GM12873 (cell line): ENCODE results near the gene CALML3.

Experiments used
- CTCF ChIP-seq: IDR thresholded peaks from 2 replicates; pipeline ENCODE4 v1.5.1; 2012; ENCODE audit warnings: low read depth, mild to moderate bottlenecking, moderate library complexity, low read length, control low read depth; ENCODE audit not compliant: insufficient read depth; ENCODE audit errors: missing control alignments

Gene CALML3

GRCh38 chr10:5506751-5507648 is 17.8 kb upstream of the CALML3 start:
- TF ChIP-seq CTCF = no peak

- no peak for TF ChIP-seq CTCF
These were observed 17.1 kb upstream of the CALML3 start for GRCh38 chr10:5507649-5508131.

DNA sequence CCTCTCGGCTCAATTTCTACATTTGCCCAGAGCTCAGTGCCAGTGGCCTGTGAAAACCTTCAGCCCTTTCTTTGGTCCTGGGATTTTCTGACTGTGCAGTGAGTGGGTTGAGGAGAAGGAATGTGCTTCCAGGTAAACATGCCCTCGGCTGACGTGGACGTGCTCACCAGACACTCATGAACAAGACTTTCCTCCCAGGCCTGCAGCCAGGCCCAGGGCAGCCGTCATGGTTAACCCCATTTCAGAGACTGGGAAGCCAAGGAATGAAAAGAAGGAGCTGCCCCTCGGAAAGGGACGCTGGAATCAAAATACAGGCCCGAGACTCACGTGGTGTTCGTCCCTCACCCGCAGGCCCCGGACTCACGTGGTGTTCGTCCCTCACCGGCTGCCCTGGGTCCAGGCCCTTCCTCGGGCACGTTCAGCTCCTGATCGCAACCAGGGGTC is 16.6 kb upstream of the CALML3 start:
- TF ChIP-seq CTCF = no peak

- TF ChIP-seq CTCF = no peak
These were observed 16.0 kb upstream of the CALML3 start for GRCh38 chr10:5508786-5509185.

GRCh38 chr10:5509236-5509635 is 15.5 kb upstream of the CALML3 start:
- TF ChIP-seq CTCF = no peak

DNA sequence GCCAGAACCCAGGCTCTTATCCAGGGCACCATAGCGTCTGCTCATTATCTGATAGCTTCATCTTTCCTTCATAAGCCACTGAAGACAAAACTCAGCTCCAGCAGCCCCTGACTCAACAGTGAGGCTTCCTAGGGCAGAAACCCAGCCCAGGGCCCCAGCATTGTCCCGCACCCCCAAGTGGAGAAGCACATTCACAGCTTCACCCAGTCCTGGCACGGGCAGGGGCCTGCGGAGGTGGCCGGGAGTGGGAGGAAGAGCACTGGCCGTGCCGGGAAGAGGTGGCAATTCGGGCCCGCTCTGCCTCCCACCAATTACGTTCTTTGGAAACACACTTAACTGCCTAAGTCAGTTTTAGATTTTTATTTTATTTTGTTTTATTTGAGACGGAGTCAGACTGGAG is 15.1 kb upstream of the CALML3 start:
- no peak for TF ChIP-seq CTCF

- no peak for TF ChIP-seq CTCF
These were observed 14.3 kb upstream of the CALML3 start for GRCh38 chr10:5510281-5511072.
